Endodermal cell (in vitro differentiated cells): ENCODE measurements around the gene RPLP2. TPM values are rescaled to one million over a fixed set of nuclear protein-coding genes. Genes with fewer than 3 reads are reported as not detected.

Experiments used
- DNase-seq: peaks from one replicate; pipeline ENCODE4 v3.0.0-alpha.2; 2017
- H3K27ac ChIP-seq: 2 replicates; pipeline ENCODE4 v1.5.1; 2013; ENCODE audit warnings: mild to moderate bottlenecking, low read depth, low read length, moderate library complexity
- H3K27me3 ChIP-seq: 2 replicates; pipeline ENCODE4 v1.6.1; 2013; ENCODE audit warnings: mild to moderate bottlenecking, low read length, moderate library complexity; ENCODE audit not compliant: insufficient read depth, control insufficient read depth, poor library complexity, severe bottlenecking
- H3K36me3 ChIP-seq: 2 replicates; pipeline ENCODE4 v1.7.0; 2013; ENCODE audit warnings: mild to moderate bottlenecking, low read length, moderate library complexity; ENCODE audit not compliant: control insufficient read depth, insufficient read depth
- H3K4me1 ChIP-seq: one replicate; pipeline ENCODE4 v1.7.0; 2013; ENCODE audit warnings: low read length; ENCODE audit not compliant: control insufficient read depth, insufficient read depth
- H3K4me3 ChIP-seq: 2 replicates; pipeline ENCODE4 v1.5.1; 2013; ENCODE audit warnings: mild to moderate bottlenecking, low read length, moderate library complexity
- H3K9ac ChIP-seq: 2 replicates; pipeline ENCODE4 v1.6.1; 2013; ENCODE audit warnings: mild to moderate bottlenecking, low read length, moderate library complexity; ENCODE audit not compliant: poor library complexity, severe bottlenecking; ENCODE audit errors: extremely low read depth
- H3K9me3 ChIP-seq: 2 replicates; pipeline ENCODE4 v1.6.1; 2013; ENCODE audit warnings: mild to moderate bottlenecking, low read length, moderate library complexity; ENCODE audit not compliant: control insufficient read depth
- H3K27ac Mint-ChIP-seq: 2 replicates; pipeline ENCODE4 v1.8.0; 2020; ENCODE audit warnings: mixed read lengths
- H3K27me3 Mint-ChIP-seq: 2 replicates; pipeline ENCODE4 v1.8.0; 2021; ENCODE audit warnings: mild to moderate bottlenecking, mixed read lengths; ENCODE audit not compliant: insufficient read depth
- H3K36me3 Mint-ChIP-seq: 2 replicates; pipeline ENCODE4 v1.8.0; 2020; ENCODE audit warnings: low read depth, mixed read lengths
- H3K4me1 Mint-ChIP-seq: 2 replicates; pipeline ENCODE4 v1.8.0; 2020; ENCODE audit warnings: mixed read lengths
- H3K4me3 Mint-ChIP-seq: 2 replicates; pipeline ENCODE4 v1.8.0; 2020; ENCODE audit warnings: mild to moderate bottlenecking, moderate library complexity, mixed read lengths
- H3K9me3 Mint-ChIP-seq: 2 replicates; pipeline ENCODE4 v1.8.0; 2020; ENCODE audit warnings: mild to moderate bottlenecking, mixed read lengths
- WGBS, 2 experiments: methylation state at CpG; one replicate each; pipeline versions ENCODE4 v1.1.5 to v1.1.7; 2013; ENCODE audit warnings: missing lambda C conversion rate in 2 of 2, mixed read lengths in 1 of 2; ENCODE audit not compliant: insufficient coverage in 1 of 2, insufficient read length in 1 of 2; 5-methylcytosine and 5-hydroxymethylcytosine counted together
- total RNA-seq, 2 donors: library from RNA; stranded (reverse); fragmentation: NEBNext Ultra II Directional in 1 of 2; extraction: Animal tissue kit (Norgen Biotek cat#: 25700) in 1 of 2; gene quantifications; 2 replicates in 1 of 2; 3 replicates in 1 of 2; pipeline ENCODE4 v1.2.1, GENCODE V29; 2021
- TF ChIP-seq, protein P1 (sequence below): fragments of 200-600 bp; sonication (generic); conservative IDR thresholded peaks from 2 replicates; pipeline ENCODE4 v1.5.0; 2021; ENCODE audit warnings: antibody characterized with exemption, mild to moderate bottlenecking

The RPLP2 gene
- total RNA-seq, 2 donors from 2014 or later = 1,966 to 2,020 TPM

DNA sequence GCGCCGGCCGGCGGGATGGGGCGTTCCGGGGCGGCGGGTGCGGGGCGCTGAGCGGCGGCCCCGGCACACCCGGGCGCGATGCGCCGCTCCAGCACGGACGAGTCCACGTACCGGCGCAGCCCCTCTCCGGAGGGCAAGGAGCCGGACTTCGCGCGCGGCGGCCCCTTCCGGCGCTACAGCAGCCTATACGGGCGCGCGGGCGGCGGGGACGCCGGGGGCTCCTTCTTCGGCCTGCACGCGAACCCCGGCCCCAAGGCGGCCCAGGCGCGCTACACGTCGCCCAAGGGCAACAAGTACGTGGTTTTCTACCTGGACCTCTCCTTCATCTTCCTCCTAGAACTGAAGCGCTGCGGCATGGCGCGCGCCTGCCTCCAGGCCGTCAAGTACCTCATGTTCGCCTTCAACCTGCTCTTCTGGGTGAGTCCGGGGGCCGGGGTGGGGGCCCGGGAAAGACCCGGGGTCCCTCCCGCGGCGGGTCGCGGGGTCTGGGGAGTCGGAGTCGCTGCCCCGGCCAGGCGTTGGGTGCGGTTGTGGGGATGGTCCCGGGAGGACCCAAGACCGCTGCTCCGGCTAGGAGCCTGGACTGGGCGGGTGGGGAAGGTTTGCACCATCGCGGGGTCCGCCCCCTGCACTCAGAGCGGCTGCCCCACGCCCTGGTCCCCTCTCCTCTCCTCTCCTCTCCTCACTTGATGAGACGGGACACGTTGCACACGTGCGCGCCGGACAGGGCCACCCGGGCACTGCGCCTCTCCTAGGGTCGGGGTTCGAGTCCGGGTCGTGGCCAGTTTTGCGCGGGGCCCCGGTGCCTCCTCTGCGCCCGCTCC is 40.4 kb downstream of the RPLP2 start:
- peaks cover 7% of the 10 kb centered on the region for H3K27me3 Mint-ChIP-seq
- H3K27ac Mint-ChIP-seq = no peak overlapping the region
- no peaks in the 10 kb centered on the region for H3K9me3 Mint-ChIP-seq
- H3K4me1 Mint-ChIP-seq = peaks cover 4% of the 10 kb centered on the region
- 2 to 3% methylated on average over 44 to 97 of the region's 97 CpGs for WGBS, 2 experiments
- H3K4me3 ChIP-seq = peak overlapping the region; percentile 69
- peak overlapping the region; percentile 53 for H3K4me3 Mint-ChIP-seq
- peaks cover 20% of the 10 kb centered on the region for H3K4me1 ChIP-seq
- no peaks in the 10 kb centered on the region for H3K36me3 Mint-ChIP-seq
- H3K27ac ChIP-seq = no peak overlapping the region
- H3K9ac ChIP-seq = peak overlapping the region; percentile 11
- peak; percentile 74 for DNase-seq
- TF ChIP-seq, protein P1, sequence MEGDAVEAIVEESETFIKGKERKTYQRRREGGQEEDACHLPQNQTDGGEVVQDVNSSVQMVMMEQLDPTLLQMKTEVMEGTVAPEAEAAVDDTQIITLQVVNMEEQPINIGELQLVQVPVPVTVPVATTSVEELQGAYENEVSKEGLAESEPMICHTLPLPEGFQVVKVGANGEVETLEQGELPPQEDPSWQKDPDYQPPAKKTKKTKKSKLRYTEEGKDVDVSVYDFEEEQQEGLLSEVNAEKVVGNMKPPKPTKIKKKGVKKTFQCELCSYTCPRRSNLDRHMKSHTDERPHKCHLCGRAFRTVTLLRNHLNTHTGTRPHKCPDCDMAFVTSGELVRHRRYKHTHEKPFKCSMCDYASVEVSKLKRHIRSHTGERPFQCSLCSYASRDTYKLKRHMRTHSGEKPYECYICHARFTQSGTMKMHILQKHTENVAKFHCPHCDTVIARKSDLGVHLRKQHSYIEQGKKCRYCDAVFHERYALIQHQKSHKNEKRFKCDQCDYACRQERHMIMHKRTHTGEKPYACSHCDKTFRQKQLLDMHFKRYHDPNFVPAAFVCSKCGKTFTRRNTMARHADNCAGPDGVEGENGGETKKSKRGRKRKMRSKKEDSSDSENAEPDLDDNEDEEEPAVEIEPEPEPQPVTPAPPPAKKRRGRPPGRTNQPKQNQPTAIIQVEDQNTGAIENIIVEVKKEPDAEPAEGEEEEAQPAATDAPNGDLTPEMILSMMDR = no peak
- H3K27me3 ChIP-seq = no peaks in the 10 kb centered on the region
- H3K9me3 ChIP-seq = no peaks in the 10 kb centered on the region
- no peaks in the 10 kb centered on the region for H3K36me3 ChIP-seq

- Histone ChIP-seq H3K36me3 (no peaks in the 10 kb centered on the region), H3K9ac (no peak overlapping the region), H3K27ac (no peak overlapping the region), H3K27me3 (no peaks in the 10 kb centered on the region), H3K9me3 (no peaks in the 10 kb centered on the region), H3K4me1 (peaks cover 11% of the 10 kb centered on the region), H3K4me3 (peak overlapping the region; percentile 69)
- no peaks in the 10 kb centered on the region for H3K9me3 Mint-ChIP-seq
- WGBS, 2 experiments = 30 to 61% methylated on average over 4 to 28 of the region's 28 CpGs
- H3K4me3 Mint-ChIP-seq = peak overlapping the region; percentile 53
- H3K36me3 Mint-ChIP-seq = no peaks in the 10 kb centered on the region
- TF ChIP-seq, protein P1 = peak; percentile 47
- peaks cover 7% of the 10 kb centered on the region for H3K27me3 Mint-ChIP-seq
- no peak overlapping the region for H3K27ac Mint-ChIP-seq
- DNase-seq = peak; percentile 85
- H3K4me1 Mint-ChIP-seq = peaks cover 4% of the 10 kb centered on the region
These were observed 41.3 kb downstream of the RPLP2 start for GRCh38 chr11:850775-851763.

- H3K9ac ChIP-seq = no peak overlapping the region
- TF ChIP-seq, protein P1 = no peak
- WGBS, 2 experiments = 83% methylated on average over 15 of the region's 15 CpGs; no CpG with 5 or more reads in 1 of the 2 experiments
These were observed 43.0 kb downstream of the RPLP2 start for GRCh38 chr11:852762-853161.

More at GRCh38 chr11:852762-853161, 43.0 kb downstream of the RPLP2 start:
- Mint-ChIP-seq H3K27me3 (peaks cover 5% of the 10 kb centered on the region), H3K4me1 (peaks cover 7% of the 10 kb centered on the region), H3K36me3 (peaks cover 3% of the 10 kb centered on the region), H3K4me3 (no peak overlapping the region), H3K9me3 (no peaks in the 10 kb centered on the region), H3K27ac (no peak overlapping the region)
- peaks cover 9% of the 10 kb centered on the region for H3K4me1 ChIP-seq
- no peaks in the 10 kb centered on the region for H3K9me3 ChIP-seq
- no peaks in the 10 kb centered on the region for H3K27me3 ChIP-seq
- H3K27ac ChIP-seq = no peak overlapping the region
- no peak for DNase-seq
- H3K4me3 ChIP-seq = no peak overlapping the region
- H3K36me3 ChIP-seq = no peaks in the 10 kb centered on the region
